BLaER1 treated with 17β-estradiol and CSF1 and Interleukin-3, amounts not matched to agents 10 nM and 100 nM (cell line): ENCODE results near the gene DNAJC19.

Experiments used
- H3K27ac ChIP-seq, 11 experiments: shearing (Covaris generic); formaldehyde crosslinking; 2 replicates each; pipeline ENCODE4 v1.8.1; 2022
- H3K27me3 ChIP-seq, 11 experiments: shearing (Covaris generic); formaldehyde crosslinking; 2 replicates each; pipeline ENCODE4 v1.8.1; 2022
- H3K36me3 ChIP-seq, 11 experiments: shearing (Covaris generic); formaldehyde crosslinking; 2 replicates each; pipeline ENCODE4 v1.8.1; 2022
- H3K4me1 ChIP-seq, 10 experiments: shearing (Covaris generic); formaldehyde crosslinking; 2 replicates each; pipeline ENCODE4 v1.8.1; 2022
- H3K4me2 ChIP-seq, 11 experiments: shearing (Covaris generic); formaldehyde crosslinking; 2 replicates each; pipeline ENCODE4 v1.8.1; 2022
- H3K4me3 ChIP-seq, 10 experiments: shearing (Covaris generic); formaldehyde crosslinking; 2 replicates each; pipeline ENCODE4 v1.8.1; 2022
- H3K9ac ChIP-seq, 11 experiments: shearing (Covaris generic); formaldehyde crosslinking; 2 replicates each; pipeline ENCODE4 v1.8.1; 2022
- H3K9me3 ChIP-seq, 11 experiments: shearing (Covaris generic); formaldehyde crosslinking; replicated peaks in 1 of 11; 2 replicates each; pipeline ENCODE4 v1.8.1; 2022
- H4K20me1 ChIP-seq, 11 experiments: shearing (Covaris generic); formaldehyde crosslinking; 2 replicates each; pipeline ENCODE4 v1.8.1; 2022
- Cebpa-rat ChIP-seq, 11 experiments: shearing (Covaris generic); IDR thresholded peaks; 2 replicates each; pipeline ENCODE4 v1.8.1; 2022

Gene DNAJC19

GRCh38 chr3:180974286-180974685 lies 15.2 kb downstream of the DNAJC19 start:
- Histone ChIP-seq H3K27me3 (no peaks in the 10 kb centered on the region), H3K4me3 (no peak overlapping the region), H3K9me3 (no peaks in the 10 kb centered on the region), H4K20me1 (peaks cover 3 to 35% (median 17%) of the 10 kb centered on the region in 11 experiments; a peak in 14 of 22 replicates), H3K4me1 (no peaks in the 10 kb centered on the region; a peak in 1 of 20 replicates), H3K27ac (no peak overlapping the region), H3K4me2 (no peak overlapping the region), H3K9ac (no peak overlapping the region), H3K36me3 (peaks cover 84 to 99% (median 92%) of the 10 kb centered on the region in 11 experiments)
- no peak for TF ChIP-seq Cebpa-rat (IDR thresholded peaks at IDR 0.05)

- H3K27ac ChIP-seq = no peak overlapping the region
- H3K9ac ChIP-seq = no peak overlapping the region
- H3K4me2 ChIP-seq = no peak overlapping the region
Measured at GRCh38 chr3:180973543-180973942, 16.0 kb downstream of the DNAJC19 start.

GRCh38 chr3:180970931-180971330 lies 18.6 kb downstream of the DNAJC19 start:
- Histone ChIP-seq H3K4me3 (no peak overlapping the region), H3K9ac (no peak overlapping the region), H3K4me1 (no peaks in the 10 kb centered on the region; a peak in 1 of 20 replicates), H3K27ac (no peak overlapping the region), H3K36me3 (peaks cover 86 to 99% (median 94%) of the 10 kb centered on the region in 11 experiments), H4K20me1 (peaks cover 6 to 58% (median 17%) of the 10 kb centered on the region in 11 experiments; a peak in 14 of 22 replicates), H3K9me3 (no peaks in the 10 kb centered on the region), H3K27me3 (no peaks in the 10 kb centered on the region), H3K4me2 (no peak overlapping the region)
- TF ChIP-seq Cebpa-rat (IDR thresholded peaks at IDR 0.05) = no peak

More at GRCh38 chr3:180973543-180973942, 16.0 kb downstream of the DNAJC19 start:
- Histone ChIP-seq H4K20me1 (peaks cover 3 to 42% (median 16%) of the 10 kb centered on the region in 11 experiments; a peak in 14 of 22 replicates), H3K36me3 (peaks cover 85 to 99% (median 93%) of the 10 kb centered on the region in 11 experiments), H3K27me3 (no peaks in the 10 kb centered on the region), H3K4me1 (no peaks in the 10 kb centered on the region; a peak in 1 of 20 replicates), H3K4me3 (no peak overlapping the region), H3K9me3 (no peaks in the 10 kb centered on the region)
- no peak for TF ChIP-seq Cebpa-rat (IDR thresholded peaks at IDR 0.05)

- Histone ChIP-seq H3K9me3 (no peaks in the 10 kb centered on the region), H4K20me1 (peaks cover 0 to 54% (median 17%) of the 10 kb centered on the region in 11 experiments; a peak in 17 of 22 replicates), H3K4me1 (no peaks in the 10 kb centered on the region), H3K27ac (no peak overlapping the region), H3K27me3 (no peaks in the 10 kb centered on the region), H3K9ac (no peak overlapping the region), H3K4me3 (no peak overlapping the region), H3K4me2 (no peak overlapping the region), H3K36me3 (peaks cover 91 to 100% (median 97%) of the 10 kb centered on the region in 11 experiments)
- TF ChIP-seq Cebpa-rat (IDR thresholded peaks at IDR 0.05) = no peak
Measured at GRCh38 chr3:180962530-180962929, 27.0 kb downstream of the DNAJC19 start.

GRCh38 chr3:180961552-180961951 lies 28.0 kb downstream of the DNAJC19 start:
- no peak overlapping the region for H3K4me3 ChIP-seq
- H3K27me3 ChIP-seq = no peaks in the 10 kb centered on the region
- H3K4me2 ChIP-seq = no peak overlapping the region
- H3K4me1 ChIP-seq = no peaks in the 10 kb centered on the region
- TF ChIP-seq Cebpa-rat (IDR thresholded peaks at IDR 0.05) = no peak
- no peaks in the 10 kb centered on the region for H3K9me3 ChIP-seq
- no peak overlapping the region for H3K9ac ChIP-seq
- H3K27ac ChIP-seq = no peak overlapping the region
- H3K36me3 ChIP-seq = peaks cover 94 to 100% (median 99%) of the 10 kb centered on the region in 11 experiments
- H4K20me1 ChIP-seq = peaks cover 0 to 50% (median 14%) of the 10 kb centered on the region in 11 experiments; a peak in 18 of 22 replicates

GRCh38 chr3:180961087-180961486 lies 28.4 kb downstream of the DNAJC19 start:
- Histone ChIP-seq H3K9ac (no peak overlapping the region), H4K20me1 (peaks cover 0 to 50% (median 18%) of the 10 kb centered on the region in 11 experiments; a peak in 18 of 22 replicates), H3K36me3 (peaks cover 94 to 100% (median 99%) of the 10 kb centered on the region in 11 experiments), H3K4me2 (no peak overlapping the region), H3K4me1 (no peaks in the 10 kb centered on the region), H3K27me3 (no peaks in the 10 kb centered on the region), H3K9me3 (no peaks in the 10 kb centered on the region), H3K4me3 (no peak overlapping the region), H3K27ac (no peak overlapping the region)
- TF ChIP-seq Cebpa-rat (IDR thresholded peaks at IDR 0.05) = no peak

GRCh38 chr3:180959691-180960090 lies 29.8 kb downstream of the DNAJC19 start:
- H3K4me3 ChIP-seq = no peak overlapping the region
- H3K9me3 ChIP-seq = no peaks in the 10 kb centered on the region
- no peaks in the 10 kb centered on the region for H3K27me3 ChIP-seq
- H3K9ac ChIP-seq = no peak overlapping the region
- no peaks in the 10 kb centered on the region for H3K4me1 ChIP-seq
- H4K20me1 ChIP-seq = peaks cover 0 to 49% (median 25%) of the 10 kb centered on the region in 11 experiments; a peak in 19 of 22 replicates
- H3K36me3 ChIP-seq = peaks cover 95 to 100% (median 99%) of the 10 kb centered on the region in 11 experiments
- no peak overlapping the region for H3K4me2 ChIP-seq
- no peak overlapping the region for H3K27ac ChIP-seq
- TF ChIP-seq Cebpa-rat (IDR thresholded peaks at IDR 0.05) = no peak

GRCh38 chr3:180947761-180948390 lies 41.7 kb downstream of the DNAJC19 start:
- Histone ChIP-seq H4K20me1 (peaks cover 60 to 99% (median 87%) of the 10 kb centered on the region in 11 experiments; a peak in 21 of 22 replicates), H3K4me1 (peaks cover 0 to 10% (median 0%) of the 10 kb centered on the region in 10 experiments; a peak in 3 of 20 replicates), H3K4me3 (no peak overlapping the region), H3K27me3 (no peaks in the 10 kb centered on the region), H3K36me3 (peaks cover 88 to 100% (median 98%) of the 10 kb centered on the region in 11 experiments), H3K9me3 (no peaks in the 10 kb centered on the region), H3K9ac (no peak overlapping the region), H3K4me2 (peak overlapping the region in 1 of 11 experiments; percentile 12; a peak in 1 of 22 replicates), H3K27ac (no peak overlapping the region)
- TF ChIP-seq Cebpa-rat (IDR thresholded peaks at IDR 0.05) = no peak

- Histone ChIP-seq H3K27ac (no peak overlapping the region), H3K4me2 (no peak overlapping the region), H3K27me3 (no peaks in the 10 kb centered on the region), H3K9me3 (no peaks in the 10 kb centered on the region), H3K36me3 (peaks cover 86 to 100% (median 99%) of the 10 kb centered on the region in 11 experiments), H3K9ac (no peak overlapping the region), H4K20me1 (peaks cover 63 to 100% (median 92%) of the 10 kb centered on the region in 11 experiments; a peak in 20 of 22 replicates), H3K4me3 (no peak overlapping the region), H3K4me1 (no peaks in the 10 kb centered on the region)
- TF ChIP-seq Cebpa-rat (IDR thresholded peaks at IDR 0.05) = no peak
Measured at GRCh38 chr3:180940826-180941225, 48.7 kb downstream of the DNAJC19 start.
